C4-2B (cell line): ENCODE measurements around the gene LRP1B.

Experiments used
- ZFX ChIP-seq: fragments of 450-650 bp; IDR thresholded peaks from 2 replicates; pipeline ENCODE4 v1.6.1; 2017
- TF ChIP-seq, protein P1 (sequence below): fragments of 450-650 bp; conservative IDR thresholded peaks from 2 replicates; pipeline ENCODE4 v1.5.1; 2017; ENCODE audit warnings: mild to moderate bottlenecking

DNA sequence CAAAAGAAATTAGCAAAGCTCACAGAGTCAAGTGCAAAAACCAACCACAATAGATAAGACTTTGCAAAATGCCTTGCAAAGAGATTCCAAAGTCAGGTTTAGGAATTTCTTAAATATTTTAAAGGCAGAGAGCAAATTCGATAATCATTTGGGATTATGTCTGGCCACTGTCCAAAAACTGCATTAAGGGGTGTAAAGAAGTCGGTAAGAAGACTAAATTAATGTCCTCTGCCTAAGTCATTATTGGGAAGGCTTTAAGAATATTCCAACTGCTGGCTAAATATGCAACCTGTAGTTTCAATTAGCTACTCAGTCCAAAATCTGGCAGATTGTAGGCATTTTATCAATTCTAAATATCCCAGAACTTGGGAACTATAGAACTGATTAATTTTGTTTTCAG is 13.7 kb upstream of the LRP1B start:
- TF ChIP-seq, protein P1, sequence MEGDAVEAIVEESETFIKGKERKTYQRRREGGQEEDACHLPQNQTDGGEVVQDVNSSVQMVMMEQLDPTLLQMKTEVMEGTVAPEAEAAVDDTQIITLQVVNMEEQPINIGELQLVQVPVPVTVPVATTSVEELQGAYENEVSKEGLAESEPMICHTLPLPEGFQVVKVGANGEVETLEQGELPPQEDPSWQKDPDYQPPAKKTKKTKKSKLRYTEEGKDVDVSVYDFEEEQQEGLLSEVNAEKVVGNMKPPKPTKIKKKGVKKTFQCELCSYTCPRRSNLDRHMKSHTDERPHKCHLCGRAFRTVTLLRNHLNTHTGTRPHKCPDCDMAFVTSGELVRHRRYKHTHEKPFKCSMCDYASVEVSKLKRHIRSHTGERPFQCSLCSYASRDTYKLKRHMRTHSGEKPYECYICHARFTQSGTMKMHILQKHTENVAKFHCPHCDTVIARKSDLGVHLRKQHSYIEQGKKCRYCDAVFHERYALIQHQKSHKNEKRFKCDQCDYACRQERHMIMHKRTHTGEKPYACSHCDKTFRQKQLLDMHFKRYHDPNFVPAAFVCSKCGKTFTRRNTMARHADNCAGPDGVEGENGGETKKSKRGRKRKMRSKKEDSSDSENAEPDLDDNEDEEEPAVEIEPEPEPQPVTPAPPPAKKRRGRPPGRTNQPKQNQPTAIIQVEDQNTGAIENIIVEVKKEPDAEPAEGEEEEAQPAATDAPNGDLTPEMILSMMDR: no peak
- no peak for TF ChIP-seq ZFX
